Activated CD4-positive, CD25-positive, alpha-beta regulatory T cell (primary cell): Measurements from ENCODE around the gene NCAPH2.

Experiments used
- DNase-seq, 4 experiments: peaks; one replicate each; lab custom pipeline; 2025; lab: John Stamatoyannopoulos, UW

Gene NCAPH2

GRCh38 chr22:50548921-50549790, 41.1 kb downstream of the NCAPH2 start:
- DNase-seq = no peak

DNA sequence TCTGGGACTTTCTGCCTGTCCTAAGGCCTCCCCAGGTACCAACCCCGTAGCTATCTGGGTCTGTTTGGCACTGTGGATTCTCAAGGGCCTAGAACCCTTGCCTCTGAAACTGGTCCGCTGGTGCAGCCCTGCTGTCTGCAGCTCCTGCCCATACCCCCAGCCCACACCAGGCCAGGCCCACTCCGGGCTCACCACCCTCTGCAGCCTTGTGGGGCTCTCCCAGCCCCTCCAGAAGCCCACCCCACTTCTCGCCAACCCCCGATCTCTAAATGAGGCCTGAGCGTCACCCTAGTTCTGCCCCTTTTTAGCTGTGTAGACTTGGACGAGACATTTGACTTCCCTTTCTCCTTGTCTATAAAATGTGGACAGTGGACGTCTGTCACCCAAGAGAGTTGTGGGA, 42.4 kb downstream of the NCAPH2 start:
- no peak for DNase-seq

DNA sequence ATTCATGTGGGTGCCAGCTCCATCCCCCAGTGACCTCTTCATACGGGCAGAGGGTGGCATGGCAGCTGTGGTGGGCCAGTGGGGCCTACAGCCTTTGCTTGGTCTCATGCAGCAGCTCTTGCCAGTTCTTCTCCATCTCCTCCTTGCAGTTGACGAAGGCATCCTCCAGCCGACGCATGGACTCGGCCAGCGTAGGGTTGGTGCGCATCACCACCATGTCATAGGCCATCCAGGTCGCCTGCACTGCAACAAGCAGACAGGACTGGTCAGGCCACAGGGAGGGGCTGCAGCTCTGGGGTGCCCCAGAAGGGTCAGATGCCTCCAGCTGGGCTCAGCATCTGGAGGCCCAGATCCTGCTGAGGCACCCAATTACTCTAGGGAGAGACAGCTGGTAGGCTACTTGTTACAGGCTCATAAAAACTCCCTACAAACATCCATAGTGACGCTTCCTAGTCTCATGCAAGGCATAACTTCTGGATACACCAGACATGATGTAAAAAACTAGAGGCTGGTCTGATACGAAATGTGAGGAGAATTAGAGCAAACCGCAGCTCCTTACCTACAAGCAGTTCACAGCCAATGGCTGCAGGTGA, 43.2 kb downstream of the NCAPH2 start:
- no peak for DNase-seq

DNA sequence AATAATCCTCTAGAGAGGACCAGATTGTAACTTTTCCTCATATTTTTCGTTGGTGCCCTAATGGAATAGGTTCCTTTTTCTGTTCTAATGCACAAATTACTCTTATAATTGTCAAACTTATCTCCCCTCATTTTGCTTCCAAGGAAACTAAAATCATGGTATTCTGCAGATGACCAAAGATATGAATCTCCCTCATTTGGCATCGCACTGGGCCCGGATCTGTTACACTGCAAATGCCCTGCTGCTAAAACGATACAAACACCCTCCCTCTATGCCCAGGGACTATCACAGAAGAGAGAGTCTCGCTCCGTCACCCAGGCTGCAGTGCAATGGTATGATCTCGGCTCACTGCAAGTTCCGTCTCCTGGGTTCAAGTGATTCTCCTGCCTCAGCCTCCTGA, 45.3 kb downstream of the NCAPH2 start:
- DNase-seq = no peak

DNA sequence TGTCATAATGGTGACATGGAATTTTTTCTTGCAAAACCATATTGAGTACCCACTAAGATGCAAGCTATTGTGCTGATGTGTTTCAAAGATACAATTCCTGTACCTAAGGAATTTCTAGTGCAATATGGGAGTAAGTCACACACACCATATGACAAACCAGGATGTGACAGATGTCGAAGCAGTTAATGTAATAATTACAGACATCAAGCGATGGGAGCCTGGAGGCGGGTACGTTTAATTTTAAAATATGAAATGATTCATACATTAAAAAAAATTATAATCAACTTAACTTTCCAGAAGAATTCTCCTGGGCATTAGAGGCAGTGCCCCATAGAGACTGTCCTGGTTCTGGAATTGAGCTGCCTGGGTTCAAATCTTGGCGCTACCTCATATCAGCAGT, 48.7 kb downstream of the NCAPH2 start:
- DNase-seq = no peak

DNA sequence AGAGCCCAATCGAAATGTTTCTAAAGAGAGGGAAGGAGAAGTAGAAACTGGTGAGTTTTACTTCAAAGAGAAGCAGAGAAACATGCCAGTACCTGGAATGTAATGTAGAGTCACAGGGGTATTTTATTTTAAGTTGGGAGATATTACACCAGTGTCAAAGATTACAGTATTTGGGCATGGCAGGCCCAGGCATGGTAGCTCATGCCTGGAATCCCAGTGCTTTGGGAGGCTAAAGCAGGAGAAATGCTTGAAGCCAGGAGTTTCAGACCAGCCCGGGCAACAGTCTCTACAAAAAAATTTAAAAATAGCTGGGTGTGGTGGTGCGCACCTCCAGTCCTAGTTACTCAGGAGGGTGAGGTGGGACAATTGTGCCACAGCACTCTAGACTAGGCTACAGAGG, 52.0 kb downstream of the NCAPH2 start:
- no peak for DNase-seq

- no peak for DNase-seq
Measured at GRCh38 chr22:50561401-50562358, 53.7 kb downstream of the NCAPH2 start.

DNA sequence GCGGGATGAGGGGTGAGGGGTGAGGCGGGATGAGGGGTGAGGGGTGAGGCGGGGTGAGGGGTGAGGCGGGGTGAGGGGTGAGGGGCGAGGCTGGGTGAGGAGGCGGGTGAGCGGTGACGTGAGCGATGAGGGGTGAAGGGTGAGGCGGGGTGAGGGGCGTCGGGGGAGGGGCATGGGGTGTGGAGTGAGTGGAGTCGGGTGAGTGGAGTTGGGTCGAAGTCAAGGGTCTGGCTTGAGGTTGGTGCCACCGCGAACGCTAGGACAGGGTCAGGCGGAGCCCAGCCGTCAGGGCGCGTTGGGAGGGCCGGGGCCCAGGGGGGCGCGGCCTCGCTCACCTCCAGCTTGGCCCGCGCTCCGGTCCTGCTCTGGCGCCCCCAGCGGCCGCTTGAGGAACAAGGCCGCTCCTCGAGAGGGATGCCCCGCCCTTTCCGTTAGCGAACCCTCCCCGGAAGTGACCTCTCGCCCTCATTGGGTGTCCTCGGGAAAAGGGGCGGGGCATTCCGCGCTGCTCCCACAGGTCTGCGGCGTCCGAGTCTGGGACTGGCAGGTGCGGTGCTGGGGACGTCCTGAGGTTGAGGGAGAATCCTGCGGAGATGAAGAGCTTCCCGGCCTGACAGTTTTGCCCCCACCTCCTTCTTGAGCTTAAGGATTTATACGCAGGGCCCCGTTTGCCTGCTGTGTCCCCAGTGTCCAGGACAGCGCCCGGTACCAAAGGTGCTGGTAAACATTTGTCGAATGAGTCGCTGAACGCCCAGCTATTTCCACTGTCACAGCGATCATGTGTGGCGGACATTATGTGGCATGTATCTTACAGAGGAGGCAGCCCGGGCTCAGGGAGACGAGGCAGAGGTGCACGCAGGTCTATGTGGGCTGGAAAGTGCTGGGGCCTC, 54.7 kb downstream of the NCAPH2 start, which contains the start of gene SYCE3:
Gene SYCE3, minus strand, starts transcription at position 397 of the 890 bp plus-strand sequence. CDS start 6,514 bp downstream, outside the sequence.
- peak; percentile 94 to 97 (median 95) for DNase-seq

- no peak for DNase-seq
Measured at GRCh38 chr22:50563413-50564160, 55.6 kb downstream of the NCAPH2 start.

DNA sequence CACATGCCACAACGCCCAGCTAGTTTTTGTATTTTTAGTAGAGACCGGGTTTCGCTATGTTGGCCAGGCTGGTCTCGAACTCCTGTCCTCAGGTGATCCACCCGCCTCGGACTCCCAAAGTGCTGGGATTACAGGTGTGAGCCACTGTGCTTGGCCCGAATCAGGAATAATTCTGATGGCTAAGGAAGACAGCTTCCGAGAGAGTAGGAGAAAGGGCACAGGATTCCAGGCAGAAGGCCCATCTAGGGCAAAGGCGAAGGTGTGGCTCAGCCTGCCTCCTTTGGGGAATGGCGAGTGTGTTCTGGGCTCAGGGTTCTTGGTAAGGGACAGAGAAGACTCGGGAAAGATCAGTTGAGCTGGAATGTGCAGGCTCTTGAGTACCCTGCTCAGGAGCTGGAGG, 56.3 kb downstream of the NCAPH2 start:
- DNase-seq = no peak

GRCh38 chr22:50567721-50568252, 59.8 kb downstream of the NCAPH2 start:
- DNase-seq = no peak

DNA sequence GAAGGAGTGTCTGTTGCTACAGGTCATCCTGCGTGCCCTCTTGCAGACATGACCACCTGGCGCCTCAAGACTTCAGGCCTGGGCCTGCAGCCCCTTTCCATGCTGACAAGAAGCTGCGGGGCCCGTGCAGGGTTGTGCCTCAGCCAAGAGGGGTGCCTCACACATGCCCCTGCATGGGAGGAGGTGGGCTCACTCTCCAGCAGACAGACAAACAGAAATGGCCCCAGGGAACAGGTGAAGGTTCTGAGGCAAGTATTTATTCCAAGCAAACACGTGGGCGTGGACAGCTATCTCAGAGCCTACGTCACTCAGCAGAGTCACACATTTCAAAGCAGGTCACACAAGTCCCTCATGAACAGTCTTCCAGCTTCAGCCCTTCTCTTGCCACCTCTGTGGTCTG, 60.6 kb downstream of the NCAPH2 start:
- no peak for DNase-seq

GRCh38 chr22:50569041-50569459, 61.0 kb downstream of the NCAPH2 start:
- DNase-seq = no peak

DNA sequence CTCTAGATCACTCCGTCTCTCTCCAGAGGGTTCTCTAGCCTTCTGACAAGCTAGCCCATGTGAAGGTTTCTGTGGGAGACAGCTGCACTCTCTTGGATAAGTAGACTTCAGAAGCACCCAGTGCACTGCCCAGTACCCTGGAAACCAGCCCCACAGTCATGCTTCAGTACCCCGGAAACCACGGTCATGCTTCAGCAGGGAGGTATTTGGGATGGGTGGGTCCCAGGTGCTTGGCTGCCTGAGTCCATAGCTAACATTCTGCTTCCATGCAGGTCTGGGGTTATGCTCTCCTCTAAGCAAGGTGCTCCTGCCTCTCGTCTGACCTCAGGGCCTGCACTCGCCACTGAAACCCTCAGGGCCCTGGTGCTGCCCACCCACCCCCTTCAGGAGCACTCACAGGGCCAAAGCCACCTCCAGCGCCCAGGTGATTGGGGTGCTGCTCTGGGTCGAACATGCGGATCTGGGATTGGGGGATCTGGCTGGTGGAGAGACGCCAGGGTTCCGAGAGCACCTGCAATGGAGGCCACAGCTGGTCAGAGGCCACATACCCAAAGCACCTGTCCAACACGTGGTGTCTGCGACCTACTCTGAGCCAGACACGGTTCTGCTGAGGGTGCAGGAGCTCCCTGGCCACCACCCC, 62.0 kb downstream of the NCAPH2 start:
- DNase-seq = no peak

DNA sequence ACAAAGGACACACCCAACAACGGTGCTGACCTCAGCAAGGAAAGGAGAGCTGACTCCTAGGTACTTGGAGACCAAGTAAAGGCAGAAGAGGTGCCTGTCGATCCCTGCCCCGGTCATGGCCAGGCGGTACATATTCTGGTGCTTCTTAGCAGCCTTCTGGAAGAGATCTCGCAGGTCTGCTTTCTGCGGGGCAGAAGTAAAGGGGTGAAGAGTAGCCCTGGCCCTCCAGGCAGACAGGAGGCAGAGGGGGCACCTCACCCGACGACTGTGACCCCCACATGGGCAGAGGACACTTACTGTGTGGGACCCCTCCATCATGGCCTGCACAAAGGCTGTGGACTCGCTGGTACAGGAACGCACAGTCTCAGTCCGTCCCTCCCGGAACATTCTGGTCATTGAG, 62.8 kb downstream of the NCAPH2 start:
- DNase-seq = no peak

DNA sequence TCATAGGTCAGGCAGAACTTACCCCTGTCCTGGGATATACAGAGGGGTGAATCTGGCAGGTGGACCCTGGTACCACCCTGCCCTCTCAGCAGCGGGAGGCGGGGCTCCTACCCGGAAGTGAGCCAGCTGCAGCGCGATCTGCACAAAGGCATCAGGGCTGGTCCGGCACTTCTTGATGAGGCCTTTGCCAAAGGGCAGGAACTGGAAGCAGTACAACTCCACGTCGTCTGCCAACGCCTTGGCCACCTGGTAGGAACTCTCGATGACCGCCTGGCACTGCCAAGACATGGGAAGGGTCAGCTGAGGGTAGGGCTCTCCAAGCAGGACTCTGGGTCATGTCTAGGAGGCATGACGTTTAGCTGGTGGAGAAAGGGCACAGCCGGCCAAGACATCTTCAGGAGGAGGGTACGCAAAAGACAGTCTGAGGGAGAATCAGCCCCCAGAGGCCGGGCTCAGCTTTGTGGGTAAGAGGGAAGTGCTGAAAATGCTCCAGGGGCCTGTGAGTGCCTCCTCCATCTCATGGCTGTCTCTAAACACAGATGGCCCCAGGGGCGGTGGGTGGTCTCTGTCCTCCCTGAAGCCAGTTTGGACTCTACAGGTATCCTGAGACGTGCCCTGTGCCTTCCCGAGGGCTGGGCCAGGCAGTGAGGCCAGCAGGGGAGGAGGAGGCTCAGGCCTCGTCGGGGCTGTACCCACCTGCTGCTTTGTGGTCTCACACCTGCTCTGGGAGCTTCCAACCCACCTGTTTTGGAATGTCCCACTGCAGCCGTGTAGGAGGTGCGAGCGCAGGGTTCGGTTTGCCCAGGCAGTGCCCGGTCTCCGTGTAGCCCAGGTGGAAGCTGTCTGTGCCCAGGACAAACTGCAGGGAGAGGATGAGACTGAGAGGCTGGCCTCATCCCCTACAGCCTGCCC, 63.5 kb downstream of the NCAPH2 start:
- DNase-seq = no peak

DNA sequence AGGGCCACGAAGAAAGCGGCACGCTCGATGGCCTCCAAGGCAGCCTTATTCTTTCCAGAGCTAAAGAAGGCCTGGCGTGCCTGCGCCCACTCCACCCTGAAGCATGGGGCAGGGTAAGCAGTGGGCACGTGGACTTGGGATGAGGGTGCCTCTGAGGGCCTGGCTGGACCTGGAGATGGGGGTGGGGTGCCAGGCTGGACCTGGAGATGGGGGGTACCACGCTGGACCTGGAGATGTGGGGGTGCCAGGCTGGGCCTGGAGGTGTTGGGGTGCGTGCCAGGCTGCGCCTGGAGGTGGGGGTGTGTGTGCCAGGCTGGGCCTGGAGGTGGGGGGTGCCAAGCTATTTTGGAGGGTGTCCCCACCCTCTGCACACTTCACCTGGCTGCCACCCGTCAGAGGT, 64.9 kb downstream of the NCAPH2 start:
- no peak for DNase-seq

DNA sequence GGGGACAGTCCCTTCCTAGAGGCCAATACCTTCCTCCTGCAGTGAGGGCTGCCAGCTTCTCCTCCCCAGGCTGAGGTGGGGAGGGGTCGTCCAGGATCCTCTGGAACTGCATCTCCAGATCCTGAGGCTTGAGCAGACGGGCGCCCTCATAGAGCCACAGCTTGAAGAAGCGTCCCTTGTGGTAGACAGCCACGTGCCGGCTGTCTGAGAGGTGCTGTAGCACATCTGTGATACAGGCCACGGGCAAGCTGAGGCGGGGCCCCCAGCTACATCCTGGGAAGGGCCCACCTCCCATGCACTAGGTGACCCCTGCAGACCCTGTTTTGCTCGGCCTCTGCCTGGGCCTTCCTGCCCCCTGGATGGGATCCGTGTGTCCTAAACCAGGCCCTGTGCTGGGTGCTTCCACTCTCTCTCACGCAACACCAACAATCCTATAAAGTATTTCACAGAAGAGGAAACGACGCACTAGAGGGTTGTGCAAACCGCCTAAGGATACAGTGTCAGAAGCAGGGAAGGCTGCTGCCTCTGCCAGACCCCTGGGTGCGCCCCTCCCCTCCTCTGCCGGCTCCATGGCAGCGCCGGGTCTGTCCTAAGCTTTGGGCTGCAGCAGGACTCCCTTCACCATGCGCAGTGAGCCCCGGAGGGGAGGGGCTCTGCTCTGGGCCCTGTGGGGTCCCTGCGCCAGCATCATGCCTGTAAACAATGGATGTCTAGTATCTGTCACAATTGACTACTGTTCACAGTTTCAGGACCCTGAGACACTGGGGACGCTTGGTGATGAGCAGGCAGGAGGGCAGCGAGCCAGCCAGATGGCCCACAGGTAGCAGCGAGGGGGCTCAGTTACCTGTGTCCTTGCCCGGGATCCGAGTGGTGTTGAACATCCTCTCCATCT, 65.7 kb downstream of the NCAPH2 start:
- no peak for DNase-seq
